Measurements from ENCODE around the gene METTL8. TPM values are rescaled to one million over a fixed set of nuclear protein-coding genes. Genes with fewer than 3 reads are reported as not detected.

Gene METTL8
- total and polyA plus RNA-seq, 2 experiments from 2014 or later, result 60.9 to 64.3 TPM

GRCh38 chr2:171345971-171346722, 87.6 kb downstream of the METTL8 start:
- no peak overlapping the region for H3K4me3 Mint-ChIP-seq
- no peaks in the 10 kb centered on the region for H3K79me2 ChIP-seq (replicated peaks; ENCODE audit: insufficient read depth)
- no peaks in the 10 kb centered on the region for H3K27me3 Mint-ChIP-seq (ENCODE audit: insufficient read depth, low read depth, poor library complexity)
- peaks cover 10% of the 10 kb centered on the region; the same call in 2 of the 3 replicates for H3K36me3 Mint-ChIP-seq (ENCODE audit: low read depth)
- no peaks in the 10 kb centered on the region for H4K20me1 ChIP-seq (replicated peaks; ENCODE audit: insufficient read depth)
- no peak overlapping the region for H3K4me3 ChIP-seq
- H3F3A ChIP-seq (replicated peaks; ENCODE audit: low read depth), result no peaks in the 10 kb centered on the region
- no peaks in the 10 kb centered on the region for H3K9me2 ChIP-seq (ENCODE audit: insufficient read depth)
- no peak overlapping the region for H3K4me2 ChIP-seq
- no peak overlapping the region for H2AFZ ChIP-seq
- DNase-seq (ENCODE audit: low spot score), result no peak
- TF ChIP-seq JUNB (IDR thresholded peaks at IDR 0.05; ENCODE audit: unreplicated experiment), result no peak
- TF ChIP-seq REST (IDR thresholded peaks at IDR 0.05; ENCODE audit: unreplicated experiment), result no peak
- no peak for TF ChIP-seq ZNF462 (CRISPR knock-in tag; IDR thresholded peaks at IDR 0.05)
- no peak for TF ChIP-seq CREB1 (CRISPR knock-in tag; IDR thresholded peaks at IDR 0.05; ENCODE audit: low read depth)
- no peak for TF ChIP-seq NANOG (IDR thresholded peaks at IDR 0.05; ENCODE audit: borderline replicate concordance)
- TF ChIP-seq POLR2AphosphoS5 (IDR thresholded peaks at IDR 0.05; ENCODE audit: low read depth), result no peak
- no peak for TF ChIP-seq EZH2phosphoT487 (IDR thresholded peaks at IDR 0.05; ENCODE audit: unreplicated experiment)
- TF ChIP-seq ZNF114 (CRISPR knock-in tag; IDR thresholded peaks at IDR 0.05), result no peak
- TF ChIP-seq STAT1 (IDR thresholded peaks at IDR 0.05; ENCODE audit: unreplicated experiment), result no peak
- TF ChIP-seq ETS1 (IDR thresholded peaks at IDR 0.05), result no peak
- no peak for TF ChIP-seq CTCF (conservative IDR thresholded peaks at IDR 0.05; ENCODE audit: low read depth in 2 of 2)
- TF ChIP-seq EZH2 (IDR thresholded peaks at IDR 0.05; ENCODE audit: low read depth, unreplicated experiment), result no peak
- TF ChIP-seq ZNF331 (CRISPR knock-in tag; IDR thresholded peaks at IDR 0.05; ENCODE audit: low read depth), result no peak
- H3K4me1 ChIP-seq (ENCODE audit: insufficient read depth), result no peaks in the 10 kb centered on the region; the same call in none of the 2 replicates
- no peak overlapping the region for H3K27ac ChIP-seq (ENCODE audit: low read depth)
- 0 out of 2 replicates have a peak, but pooled peaks cover 4% of the 10 kb centered on the region for H3K36me3 ChIP-seq (ENCODE audit: insufficient read depth)
- H3K27me3 ChIP-seq (ENCODE audit: insufficient read depth), result no peaks in the 10 kb centered on the region
- no peak overlapping the region for H3K27ac Mint-ChIP-seq
- peaks cover 4% of the 10 kb centered on the region; the same call in 1 of the 3 replicates for H3K4me1 Mint-ChIP-seq
- ATAC-seq, result no peak
- peaks cover 4% of the 10 kb centered on the region; the same call in 1 of the 3 replicates for H3K9me3 Mint-ChIP-seq
